MCF 10A (cell line): ENCODE data around the gene RXRG. TPM values are rescaled to one million over a fixed set of nuclear protein-coding genes. Genes with fewer than 3 reads are reported as not detected.
A peak's percentile ranks its signal among the peaks of the same experiment; 100 is the strongest.

ENCODE experiments used
- BruUV-seq: library from RNA; stranded (reverse); fragments of 400-500 nt; replicated peaks from 2 replicates; lab custom pipeline; 2021; lab: Mats Ljungman, UMichigan
- CTCF ChIA-PET: fragments of 300-600 bp; sonication (Branson Sonifier 250); formaldehyde crosslinking; extraction: SDS; loops from one replicate; lab custom pipeline; 2021; ENCODE audit warnings: antibody characterized with exemption, inconsistent platforms; lab: Yijun Ruan, JAX
- POLR2A ChIA-PET: fragments of 300-600, 350-650 bp; sonication (Branson Sonifier 250); formaldehyde crosslinking; extraction: SDS; loops from one replicate; lab custom pipeline; 2020; ENCODE audit warnings: antibody characterized with exemption, inconsistent platforms; lab: Yijun Ruan, JAX
- DNase-seq: peaks from one replicate; pipeline ENCODE4 v3.0.0-alpha.2; 2018; ENCODE audit not compliant: unreplicated experiment
- H3K27ac Mint-ChIP-seq: one replicate; pipeline ENCODE4 v1.8.0; 2022; ENCODE audit warnings: mild to moderate bottlenecking, low read depth, mixed read lengths; ENCODE audit not compliant: unreplicated experiment
- H3K27me3 Mint-ChIP-seq: one replicate; pipeline ENCODE4 v1.8.0; 2022; ENCODE audit warnings: mixed read lengths; ENCODE audit not compliant: insufficient read depth, unreplicated experiment
- H3K36me3 Mint-ChIP-seq: one replicate; pipeline ENCODE4 v1.8.0; 2022; ENCODE audit warnings: mild to moderate bottlenecking, moderate library complexity, mixed read lengths; ENCODE audit not compliant: insufficient read depth, unreplicated experiment
- H3K4me1 Mint-ChIP-seq: one replicate; pipeline ENCODE4 v1.8.0; 2022; ENCODE audit warnings: mixed read lengths; ENCODE audit not compliant: insufficient read depth, unreplicated experiment
- H3K4me3 Mint-ChIP-seq: one replicate; pipeline ENCODE4 v1.8.0; 2022; ENCODE audit warnings: mild to moderate bottlenecking, moderate library complexity, mixed read lengths; ENCODE audit not compliant: unreplicated experiment
- H3K9me3 Mint-ChIP-seq: one replicate; pipeline ENCODE4 v1.8.0; 2022; ENCODE audit warnings: mixed read lengths; ENCODE audit not compliant: unreplicated experiment
- intact Hi-C: fragments of 100-400 bp; cut with micrococcal nuclease; formaldehyde crosslinking; loops from 2 replicates; pipeline ENCODE4 v1.14.1; 2022
- total RNA-seq: library from RNA; stranded (reverse); gene quantifications from 2 replicates; pipeline ENCODE4 v1.2.3, GENCODE V29; 2022
- TF ChIP-seq, protein P1 (sequence below): fragments of 200-600 bp; IDR thresholded peaks from one replicate; pipeline ENCODE4 v1.8.0; 2022; ENCODE audit warnings: antibody characterized with exemption, mild to moderate bottlenecking; ENCODE audit not compliant: unreplicated experiment

Gene RXRG
- total RNA-seq, 1 experiment from 2014 or later: not detected

DNA sequence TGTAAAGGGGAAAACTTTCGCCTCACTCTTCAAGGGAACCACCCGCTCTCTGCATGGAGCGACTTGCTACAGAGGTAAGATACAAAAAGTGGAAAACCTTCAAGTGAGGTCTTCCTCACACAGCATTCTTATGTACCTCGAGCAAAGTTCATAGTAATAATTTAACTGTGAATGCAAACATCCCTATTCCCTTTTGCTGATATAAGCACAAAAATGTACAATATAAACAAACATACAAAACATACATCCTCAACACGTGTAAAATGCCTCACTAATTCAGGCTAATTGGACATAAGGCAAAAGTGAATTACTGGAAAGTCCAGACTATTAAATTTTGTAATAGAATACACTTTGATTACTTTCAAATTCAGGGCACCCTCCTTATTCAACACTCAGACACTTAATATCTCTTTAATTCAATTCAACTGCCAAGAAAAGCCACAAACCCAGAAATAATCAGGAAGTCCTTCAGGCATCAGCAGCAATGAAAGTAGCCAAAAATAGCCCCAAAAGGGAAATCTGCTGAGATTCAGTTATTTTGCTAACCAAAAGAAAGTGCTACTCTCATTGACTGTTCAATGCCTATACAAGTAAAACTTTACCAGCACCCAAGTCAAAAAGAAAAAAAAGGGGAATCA lies 73.2 kb downstream of the RXRG start:
- Mint-ChIP-seq H3K4me1 (peaks cover 16% of the 10 kb centered on the region), H3K4me3 (no peak overlapping the region), H3K9me3 (no peaks in the 10 kb centered on the region), H3K36me3 (no peaks in the 10 kb centered on the region), H3K27me3 (peaks cover 38% of the 10 kb centered on the region), H3K27ac (no peak overlapping the region)
- ChIA-PET POLR2A (no interaction called here), CTCF (interaction anchor here (0.6 to 12.7 kb wide), 14 partner anchors 11 to 1778 kb away, joined by 3 to 536 read pairs (median 114); partner anchors contain the start of gene LMX1A)
- TF ChIP-seq, protein P1, sequence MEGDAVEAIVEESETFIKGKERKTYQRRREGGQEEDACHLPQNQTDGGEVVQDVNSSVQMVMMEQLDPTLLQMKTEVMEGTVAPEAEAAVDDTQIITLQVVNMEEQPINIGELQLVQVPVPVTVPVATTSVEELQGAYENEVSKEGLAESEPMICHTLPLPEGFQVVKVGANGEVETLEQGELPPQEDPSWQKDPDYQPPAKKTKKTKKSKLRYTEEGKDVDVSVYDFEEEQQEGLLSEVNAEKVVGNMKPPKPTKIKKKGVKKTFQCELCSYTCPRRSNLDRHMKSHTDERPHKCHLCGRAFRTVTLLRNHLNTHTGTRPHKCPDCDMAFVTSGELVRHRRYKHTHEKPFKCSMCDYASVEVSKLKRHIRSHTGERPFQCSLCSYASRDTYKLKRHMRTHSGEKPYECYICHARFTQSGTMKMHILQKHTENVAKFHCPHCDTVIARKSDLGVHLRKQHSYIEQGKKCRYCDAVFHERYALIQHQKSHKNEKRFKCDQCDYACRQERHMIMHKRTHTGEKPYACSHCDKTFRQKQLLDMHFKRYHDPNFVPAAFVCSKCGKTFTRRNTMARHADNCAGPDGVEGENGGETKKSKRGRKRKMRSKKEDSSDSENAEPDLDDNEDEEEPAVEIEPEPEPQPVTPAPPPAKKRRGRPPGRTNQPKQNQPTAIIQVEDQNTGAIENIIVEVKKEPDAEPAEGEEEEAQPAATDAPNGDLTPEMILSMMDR: no peak
- BruUV-seq: no TSS peak
- DNase-seq: no peak
- intact Hi-C loops: no loop called here

DNA sequence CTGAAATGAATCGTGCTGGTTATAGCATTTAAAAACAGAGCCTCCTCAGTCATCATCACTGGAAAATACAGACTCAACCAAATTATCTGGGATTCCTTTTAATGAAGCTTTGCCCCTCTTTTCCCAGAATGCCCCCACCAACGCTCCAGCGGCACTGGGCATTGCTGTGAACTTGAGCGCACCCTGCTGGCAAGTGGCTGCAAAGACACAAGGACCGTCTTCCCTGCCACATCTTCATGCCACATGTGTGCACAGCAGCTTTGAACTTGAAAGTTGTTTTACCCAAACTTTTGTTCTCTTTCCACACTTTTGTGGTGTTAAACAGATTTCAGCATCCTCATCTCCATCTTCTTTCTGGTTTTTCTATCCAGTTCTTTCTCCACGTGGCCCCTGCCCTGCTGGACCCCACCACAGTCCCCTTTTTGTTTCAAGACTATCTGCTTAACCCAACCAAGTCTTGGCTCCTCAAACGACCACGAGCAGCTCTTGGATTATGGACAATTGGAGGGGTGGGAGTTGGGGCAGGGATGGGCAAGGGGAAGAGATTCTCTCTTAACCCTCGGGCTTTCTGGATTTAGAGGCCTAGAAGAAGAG lies 75.6 kb downstream of the RXRG start:
- Mint-ChIP-seq H3K4me1 (peaks cover 17% of the 10 kb centered on the region), H3K27ac (no peak overlapping the region), H3K27me3 (peaks cover 38% of the 10 kb centered on the region), H3K36me3 (no peaks in the 10 kb centered on the region), H3K4me3 (no peak overlapping the region), H3K9me3 (no peaks in the 10 kb centered on the region)
- CTCF ChIA-PET: interaction anchor here (0.5 to 12.7 kb wide), 72 partner anchors 6 to 1621 kb away, joined by 3 to 536 read pairs (median 10); partner anchors contain the start of gene LMX1A
- no TSS peak for BruUV-seq
- peak; percentile 75 for DNase-seq
- intact Hi-C loops: loop anchor here (1.0 kb wide), 3 partner anchors 111 to 255 kb away; no protein-coding TSS in a partner anchor
- TF ChIP-seq, protein P1: peak; percentile 99
- POLR2A ChIA-PET: interaction anchor here (0.7 to 1.8 kb wide), 3 partner anchors 13 to 239 kb away, joined by 3 to 4 read pairs (median 3); no protein-coding TSS in a partner anchor

DNA sequence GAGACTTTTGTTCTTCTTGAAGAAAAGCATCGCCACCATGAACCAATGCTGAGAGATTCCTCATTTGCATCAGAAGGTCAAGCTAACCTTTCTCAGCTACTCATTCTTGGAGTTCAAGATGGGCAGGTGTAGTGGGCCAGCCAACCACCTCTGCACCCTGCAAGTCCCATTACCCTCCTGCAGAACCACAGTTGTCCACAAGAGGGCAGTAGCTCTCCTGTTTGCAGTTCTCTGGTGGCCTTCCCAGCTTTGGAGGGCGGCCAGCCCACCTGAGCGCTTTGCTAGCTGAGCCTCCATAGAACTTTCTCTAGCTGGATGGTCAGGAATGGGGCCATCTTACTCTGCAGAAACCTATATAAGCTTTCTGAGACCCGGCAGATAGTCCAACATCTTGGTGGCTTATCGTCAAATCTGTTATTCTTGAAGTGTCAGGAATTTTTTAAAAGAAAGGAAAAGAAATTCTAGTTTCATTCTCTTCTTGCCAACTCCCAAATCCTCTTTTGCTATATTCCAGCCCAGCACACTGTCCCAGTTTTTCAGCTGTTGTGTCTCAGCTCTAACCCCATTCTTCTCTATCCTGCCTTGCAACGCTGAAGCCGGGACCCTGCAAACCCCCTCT lies 77.4 kb downstream of the RXRG start:
- peaks cover 38% of the 10 kb centered on the region for H3K27me3 Mint-ChIP-seq
- H3K27ac Mint-ChIP-seq: no peak overlapping the region
- TF ChIP-seq, protein P1: peak; percentile 99
- ChIA-PET CTCF (interaction anchor here (0.5 to 12.7 kb wide), 100 partner anchors 8 to 1991 kb away, joined by 3 to 536 read pairs (median 6); partner anchors contain the start of genes ALDH9A1, LMX1A and LRRC52), POLR2A (interaction anchor here (1.0 kb wide), 1 partner anchor 8 kb away, joined by 5 read pairs; no protein-coding TSS in a partner anchor)
- BruUV-seq: no TSS peak
- H3K4me3 Mint-ChIP-seq: no peak overlapping the region
- peaks cover 23% of the 10 kb centered on the region for H3K4me1 Mint-ChIP-seq
- no peaks in the 10 kb centered on the region for H3K36me3 Mint-ChIP-seq
- DNase-seq: peak; percentile 89
- intact Hi-C loops: no loop called here
- H3K9me3 Mint-ChIP-seq: no peaks in the 10 kb centered on the region
